NOMO-1 treated with dmso at 0.1 percent for 144 hours (cell line): ENCODE measurements around the gene KIF18B.
A peak's percentile ranks its signal among the peaks of the same experiment; 100 is the strongest.

ENCODE experiments used
- DNase-seq: peaks from one replicate; lab custom pipeline; 2025; ENCODE audit not compliant: unreplicated experiment; lab: John Stamatoyannopoulos, UW

KIF18B gene

GRCh38 chr17:44907729-44908470 lies 39.7 kb downstream of the KIF18B start:
- no peak for DNase-seq

GRCh38 chr17:44906763-44907728 lies 40.5 kb downstream of the KIF18B start:
- no peak for DNase-seq

GRCh38 chr17:44906010-44906646 lies 41.4 kb downstream of the KIF18B start:
- DNase-seq: no peak

GRCh38 chr17:44905006-44906000 lies 42.3 kb downstream of the KIF18B start:
- DNase-seq: no peak

GRCh38 chr17:44904001-44904984 lies 43.3 kb downstream of the KIF18B start:
- no peak for DNase-seq

- DNase-seq: no peak
These were observed 44.4 kb downstream of the KIF18B start for GRCh38 chr17:44903012-44903685.

- DNase-seq: no peak
These were observed 45.3 kb downstream of the KIF18B start for GRCh38 chr17:44902135-44902760.

GRCh38 chr17:44901411-44901921 lies 46.1 kb downstream of the KIF18B start:
- DNase-seq: no peak

- no peak for DNase-seq
These were observed 46.7 kb downstream of the KIF18B start for GRCh38 chr17:44900894-44901293.

- peak; percentile 91 for DNase-seq
These were observed 48.3 kb downstream of the KIF18B start, which contains the start of gene EFTUD2 for GRCh38 chr17:44899074-44899782. Gene EFTUD2, minus strand, starts transcription at chr17:44899445. Its CDS starts 4,924 bp downstream, at chr17:44894521.

GRCh38 chr17:44898768-44899073 lies 48.9 kb downstream of the KIF18B start:
- DNase-seq: peak; percentile 69

- no peak for DNase-seq
These were observed 52.9 kb downstream of the KIF18B start for GRCh38 chr17:44894642-44895041.

GRCh38 chr17:44892250-44892649 lies 55.3 kb downstream of the KIF18B start:
- DNase-seq: no peak

GRCh38 chr17:44889003-44889402 lies 58.6 kb downstream of the KIF18B start:
- DNase-seq: no peak

- peak; percentile 45 for DNase-seq
These were observed 59.3 kb downstream of the KIF18B start for GRCh38 chr17:44887971-44888954.

- no peak for DNase-seq
These were observed 60.6 kb downstream of the KIF18B start for GRCh38 chr17:44887016-44887415.
